ENCODE results near the gene EZH2. TPM values are rescaled to one million over a fixed set of nuclear protein-coding genes. Genes with fewer than 3 reads are reported as not detected.
A peak's percentile ranks its signal among the peaks of the same experiment; 100 is the strongest.

Gene EZH2
- total RNA-seq, 1 donor from 2014 or later, result 3.7 TPM

DNA sequence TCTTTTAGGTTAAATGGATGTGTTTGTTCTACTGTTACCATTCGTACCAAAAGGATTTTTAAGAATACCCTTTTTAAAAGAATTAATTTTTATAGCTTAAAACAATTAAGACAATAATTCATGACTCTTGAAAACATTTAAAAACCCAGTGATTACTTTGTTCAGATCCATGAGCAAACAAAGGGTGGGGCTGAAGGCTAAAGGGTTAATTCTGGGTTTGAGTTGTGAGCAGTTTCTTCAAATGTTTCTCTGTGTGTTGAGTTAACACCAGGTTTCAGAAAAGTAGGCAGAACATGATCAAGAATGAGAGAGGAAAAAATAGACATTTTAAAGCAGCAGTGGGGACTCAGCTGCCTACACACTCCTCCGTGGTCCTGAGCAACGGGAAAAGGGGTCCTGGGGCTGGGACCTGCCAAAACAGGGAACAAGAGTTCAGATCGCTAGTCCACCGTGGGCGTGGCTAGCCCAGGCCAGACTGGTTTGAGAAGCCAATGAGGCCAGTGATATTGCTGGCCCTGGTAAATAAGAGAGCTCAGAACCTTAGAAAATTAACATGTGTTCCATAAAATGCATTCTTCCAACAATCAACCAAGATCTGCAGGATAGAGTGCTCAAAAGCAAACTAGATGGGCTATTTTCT lies 14.9 kb upstream of the EZH2 start:
- no peak for DNase-seq (ENCODE audit: low spot score)

DNA sequence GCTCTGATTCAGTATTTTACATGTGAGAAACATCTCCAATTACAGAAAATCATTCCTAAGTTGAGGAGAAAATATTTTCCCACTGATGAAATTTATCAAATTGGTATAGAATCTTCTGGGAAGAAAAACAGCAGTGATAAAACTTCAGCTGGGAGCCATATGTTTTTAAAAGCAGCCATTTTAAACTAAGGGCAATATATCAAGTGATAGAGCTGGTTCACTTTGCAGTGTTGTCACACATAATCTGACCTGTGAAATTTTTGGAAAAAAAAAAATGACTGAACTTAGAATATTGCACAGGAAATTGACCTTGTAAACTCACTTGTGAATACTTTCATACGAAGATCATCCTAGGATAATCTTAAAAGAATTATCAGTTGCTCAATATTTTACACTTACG lies 10.5 kb upstream of the EZH2 start:
- no peak for DNase-seq (ENCODE audit: low spot score)

DNA sequence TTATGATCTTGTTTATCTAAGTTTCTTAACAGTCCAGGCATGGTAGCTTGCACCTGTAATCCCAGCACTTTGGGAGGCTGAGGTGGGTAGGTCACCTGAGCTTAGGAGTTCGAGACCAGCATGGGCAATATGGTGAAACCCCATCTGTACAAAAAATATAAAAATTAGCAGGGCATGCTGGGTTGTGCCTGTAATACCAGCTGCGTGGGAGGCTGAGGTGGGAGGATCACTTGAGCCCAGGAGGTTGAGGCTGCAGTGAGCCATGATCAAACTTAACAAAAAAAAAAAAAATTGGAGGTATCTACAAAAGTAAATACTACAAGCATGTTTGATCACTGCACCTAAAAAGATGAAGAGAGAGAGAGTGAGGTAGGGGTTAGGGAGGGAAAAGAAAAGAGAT lies 9.0 kb upstream of the EZH2 start:
- no peak for DNase-seq (ENCODE audit: low spot score)

- no peak for DNase-seq (ENCODE audit: low spot score)
Measured at GRCh38 chr7:148888300-148888699, 4.2 kb upstream of the EZH2 start.

DNA sequence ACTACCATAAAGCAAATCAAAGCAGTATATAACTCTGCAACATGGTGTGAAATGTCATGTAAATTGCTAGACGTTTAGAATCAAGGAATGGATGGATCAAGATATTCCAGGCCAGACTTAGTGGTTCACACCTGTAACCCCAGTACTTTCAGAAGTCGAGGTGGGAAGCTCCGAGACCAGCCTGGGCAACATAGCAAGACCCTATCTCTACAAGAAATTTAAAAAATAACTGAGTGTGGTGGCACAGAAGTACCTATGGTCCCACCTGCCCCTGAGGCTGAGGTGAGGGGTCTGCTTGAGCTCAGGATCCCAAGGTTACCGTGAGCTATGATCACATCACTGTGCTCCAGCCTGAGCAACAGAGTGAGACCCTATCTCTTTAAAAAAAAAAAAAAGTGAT lies 2.8 kb upstream of the EZH2 start:
- no peak for DNase-seq (ENCODE audit: low spot score)

DNA sequence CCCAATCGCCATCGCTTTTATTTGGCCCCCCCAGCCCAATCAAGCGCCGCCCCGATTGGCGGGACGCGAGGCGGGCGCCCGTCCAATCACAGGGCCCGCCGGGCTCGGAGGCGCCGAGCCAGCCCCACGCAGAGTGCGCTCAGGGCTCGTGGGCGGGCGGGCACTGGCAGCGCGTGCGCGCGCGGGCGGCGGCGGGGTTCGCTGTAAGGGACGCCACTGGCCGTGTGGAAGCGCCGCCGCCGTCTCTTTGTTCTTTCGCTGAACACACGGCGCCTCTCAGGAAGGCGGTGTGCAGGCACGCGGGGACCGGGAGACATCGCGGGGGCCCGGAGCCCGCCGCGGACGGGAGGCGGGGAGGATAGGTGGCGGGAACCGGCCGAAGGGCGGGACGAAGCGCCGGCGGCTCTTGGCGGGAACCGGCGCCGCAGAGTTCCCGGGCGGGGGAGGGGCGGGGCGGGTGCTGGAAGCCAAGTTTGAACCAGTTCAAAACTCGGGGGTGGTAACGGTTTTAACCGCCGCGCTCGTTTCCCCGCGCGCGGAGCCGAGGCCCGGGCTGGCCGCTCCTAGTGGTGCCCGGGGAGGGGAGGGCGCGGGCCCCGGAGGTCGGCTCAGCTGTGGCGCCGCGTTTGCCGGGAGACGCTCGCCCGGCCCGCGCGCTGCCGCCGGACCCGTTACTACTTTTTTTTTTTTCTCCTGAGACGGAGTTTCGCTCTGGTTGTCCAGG lies 370 bp upstream of the EZH2 start:
- peak; percentile 93 for DNase-seq (ENCODE audit: low spot score)

- DNase-seq (ENCODE audit: low spot score), result peak; percentile 13
Measured at GRCh38 chr7:148883266-148884048, 634 bp downstream of the EZH2 start.

DNA sequence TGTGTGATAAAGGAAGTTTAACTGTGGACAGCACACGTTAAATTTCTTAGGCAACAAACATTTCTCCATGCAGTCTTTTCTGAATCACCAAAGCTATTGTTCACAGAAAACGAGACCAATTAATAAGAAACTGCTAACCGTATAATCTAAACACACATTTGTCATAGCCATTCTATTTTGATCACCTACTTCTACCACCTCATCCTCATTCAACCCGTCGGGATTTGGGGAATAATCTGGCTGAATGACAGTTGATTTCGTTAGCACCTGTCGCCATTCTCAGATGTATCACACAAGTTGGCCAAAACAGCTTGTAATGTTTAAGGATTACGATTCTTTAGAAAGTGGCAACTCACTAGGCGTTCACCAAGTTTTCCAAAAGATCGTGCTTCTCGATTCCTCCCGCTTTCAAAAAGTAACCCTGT lies 1.2 kb downstream of the EZH2 start:
- DNase-seq (ENCODE audit: low spot score), result no peak

DNA sequence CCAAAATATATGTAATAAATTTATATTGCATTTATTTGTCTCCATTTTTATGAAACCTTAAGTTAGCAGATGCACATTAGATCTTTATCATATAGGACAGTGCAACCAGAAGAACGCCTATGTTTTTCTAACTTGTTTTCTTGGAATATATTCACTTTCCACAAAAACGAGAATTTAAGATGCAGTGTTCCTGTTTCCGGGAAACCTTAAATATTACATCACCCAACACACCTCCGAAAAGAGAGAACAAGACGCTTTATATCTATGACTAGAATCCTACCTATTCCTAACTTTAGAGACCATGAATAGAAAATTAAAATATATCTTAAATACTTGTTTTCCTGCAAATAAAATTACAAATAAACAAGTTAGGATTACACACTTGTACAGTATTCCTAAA lies 1.9 kb downstream of the EZH2 start:
- DNase-seq (ENCODE audit: low spot score), result no peak

DNA sequence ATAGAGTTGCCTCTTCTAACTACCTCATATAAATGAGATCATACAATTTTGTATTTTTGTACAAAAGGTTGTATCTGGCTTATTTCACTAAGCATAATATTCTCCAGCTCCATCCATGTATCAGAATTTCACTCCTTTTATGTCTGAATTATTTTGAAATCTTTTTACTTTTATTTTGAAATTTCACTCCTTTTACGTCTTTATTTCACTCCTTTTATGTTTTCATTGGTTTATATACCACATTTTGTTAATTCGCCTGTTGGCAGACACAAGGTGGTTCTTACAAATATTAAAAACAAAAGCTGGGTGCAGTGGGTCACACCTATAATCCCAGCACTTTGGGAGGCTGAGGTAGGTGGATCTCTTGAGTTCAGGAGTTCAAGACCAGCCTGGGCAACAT lies 5.8 kb downstream of the EZH2 start:
- DNase-seq (ENCODE audit: low spot score), result no peak

- no peak for DNase-seq (ENCODE audit: low spot score)
Measured at GRCh38 chr7:148877517-148877916, 6.6 kb downstream of the EZH2 start.

DNA sequence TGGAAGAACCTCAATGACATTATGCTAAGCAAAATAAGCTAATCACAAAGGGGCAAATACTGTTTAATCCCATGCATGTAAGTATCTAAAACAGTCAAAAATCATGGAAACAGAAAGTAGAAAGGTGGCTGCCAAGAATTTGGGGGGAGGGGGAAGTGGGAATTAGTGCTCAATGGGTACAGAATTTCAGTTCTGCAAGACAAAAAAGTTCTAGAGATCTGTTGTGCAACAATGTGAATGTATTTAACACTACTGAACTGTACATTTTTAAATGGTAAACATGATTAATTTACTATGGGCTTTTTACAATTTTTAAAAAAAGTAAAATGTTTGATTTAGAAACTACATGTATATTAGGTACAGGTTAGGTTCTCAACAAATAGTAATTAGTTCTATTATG lies 11.9 kb downstream of the EZH2 start:
- DNase-seq (ENCODE audit: low spot score), result no peak

DNA sequence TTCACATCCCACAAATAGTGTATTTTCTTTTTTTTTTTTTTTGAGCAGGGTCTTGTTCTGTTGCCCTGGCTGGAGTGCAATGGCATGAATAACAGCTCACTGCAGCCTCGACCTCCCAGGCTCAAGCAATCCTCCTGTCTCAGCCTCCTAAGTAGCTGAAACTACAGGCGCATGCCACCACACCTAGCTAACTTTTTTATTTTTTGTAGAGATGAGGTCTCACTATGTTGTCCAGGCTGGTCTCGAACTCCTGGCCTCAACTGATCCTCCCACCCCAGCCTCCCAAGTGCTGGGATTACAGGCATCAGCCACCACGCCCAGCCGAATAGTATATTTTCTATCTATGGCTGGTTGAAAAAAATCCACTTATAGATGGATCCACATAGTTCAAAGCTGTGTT lies 12.5 kb downstream of the EZH2 start:
- DNase-seq (ENCODE audit: low spot score), result no peak

GRCh38 chr7:148871030-148871429 lies 13.1 kb downstream of the EZH2 start:
- no peak for DNase-seq (ENCODE audit: low spot score)

GRCh38 chr7:148868378-148868674 lies 15.8 kb downstream of the EZH2 start:
- no peak for DNase-seq (ENCODE audit: low spot score)

GRCh38 chr7:148867596-148868377 lies 16.3 kb downstream of the EZH2 start:
- DNase-seq (ENCODE audit: low spot score), result no peak

DNA sequence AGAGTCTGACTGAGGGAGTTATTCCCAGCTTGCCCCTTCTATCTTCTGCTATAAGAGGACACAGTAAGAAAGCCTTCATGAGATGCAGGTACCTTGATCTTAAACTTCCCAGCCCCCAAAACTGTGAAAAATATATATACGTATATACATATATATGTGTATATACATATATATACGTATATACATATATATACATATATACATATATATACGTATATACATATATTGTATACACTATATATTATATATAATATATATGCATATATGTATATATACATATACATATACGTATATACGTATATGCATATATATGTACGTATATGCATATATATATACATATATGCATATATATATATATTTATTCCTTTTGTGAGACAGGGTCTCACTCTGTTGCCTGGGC lies 17.7 kb downstream of the EZH2 start:
- DNase-seq (ENCODE audit: low spot score), result no peak

GRCh38 chr7:148865283-148865682 lies 18.8 kb downstream of the EZH2 start:
- no peak for DNase-seq (ENCODE audit: low spot score)

- no peak for DNase-seq (ENCODE audit: low spot score)
Measured at GRCh38 chr7:148863324-148863723, 20.8 kb downstream of the EZH2 start.

GRCh38 chr7:148862481-148862880 lies 21.6 kb downstream of the EZH2 start:
- no peak for DNase-seq (ENCODE audit: low spot score)

DNA sequence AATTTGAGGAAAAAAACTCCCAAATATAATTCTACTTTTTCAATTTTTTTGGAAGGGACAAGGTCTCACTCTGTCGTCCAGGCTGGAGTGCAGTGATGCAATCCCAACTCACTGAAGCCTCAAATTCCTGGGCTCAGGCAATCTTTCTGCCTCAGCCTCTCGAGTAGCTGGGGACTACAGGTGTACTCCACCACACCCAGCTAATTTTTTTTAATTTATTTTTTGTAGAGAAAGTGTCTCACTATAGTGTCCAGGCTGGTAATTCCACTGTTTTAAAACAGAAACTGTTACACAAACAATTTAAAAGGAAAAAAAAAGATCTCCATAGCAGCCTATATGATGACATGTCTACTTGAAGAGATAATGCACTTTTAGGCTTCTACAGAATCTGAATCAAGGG lies 25.6 kb downstream of the EZH2 start:
- DNase-seq (ENCODE audit: low spot score), result no peak

- no peak for DNase-seq (ENCODE audit: low spot score)
Measured at GRCh38 chr7:148856891-148857290, 27.2 kb downstream of the EZH2 start.

- DNase-seq (ENCODE audit: low spot score), result no peak
Measured at GRCh38 chr7:148856578-148856881, 27.6 kb downstream of the EZH2 start.

Data from mucosa of gallbladder (tissue), 1 donor.